Nephron progenitor cell (in vitro differentiated cells): ENCODE results near the gene RASAL2.
A peak's percentile ranks its signal among the peaks of the same experiment; 100 is the strongest.
"Not testable (repeated sequence)": the region's sequence is repeated elsewhere in the genome, so short reads cannot be mapped to it uniquely, and the experiment has no call there.

Experiments used
- DNase-seq: peaks from one replicate; pipeline ENCODE4 v3.0.0; 2021
- H3K27ac Mint-ChIP-seq: 2 replicates; pipeline ENCODE4 v1.8.0; 2021; ENCODE audit warnings: mild to moderate bottlenecking, moderate library complexity, mixed read lengths
- H3K27me3 Mint-ChIP-seq: 2 replicates; pipeline ENCODE4 v1.8.0; 2021; ENCODE audit warnings: mild to moderate bottlenecking, low read depth, mixed read lengths; ENCODE audit not compliant: poor library complexity
- H3K36me3 Mint-ChIP-seq: 2 replicates; pipeline ENCODE4 v1.8.0; 2021; ENCODE audit warnings: low read depth, mixed read lengths
- H3K4me1 Mint-ChIP-seq: 2 replicates; pipeline ENCODE4 v1.8.0; 2021; ENCODE audit warnings: mixed read lengths
- H3K4me3 Mint-ChIP-seq: 2 replicates; pipeline ENCODE4 v1.8.0; 2021; ENCODE audit warnings: mild to moderate bottlenecking, moderate library complexity, mixed read lengths
- H3K9me3 Mint-ChIP-seq: 2 replicates; pipeline ENCODE4 v1.8.0; 2021; ENCODE audit warnings: mild to moderate bottlenecking, moderate library complexity, mixed read lengths
- TF ChIP-seq, protein P1 (sequence below): fragments of 200-600 bp; sonication (generic); IDR thresholded peaks from 2 replicates; pipeline ENCODE4 v1.5.0; 2021; ENCODE audit warnings: antibody characterized with exemption

The RASAL2 gene

DNA sequence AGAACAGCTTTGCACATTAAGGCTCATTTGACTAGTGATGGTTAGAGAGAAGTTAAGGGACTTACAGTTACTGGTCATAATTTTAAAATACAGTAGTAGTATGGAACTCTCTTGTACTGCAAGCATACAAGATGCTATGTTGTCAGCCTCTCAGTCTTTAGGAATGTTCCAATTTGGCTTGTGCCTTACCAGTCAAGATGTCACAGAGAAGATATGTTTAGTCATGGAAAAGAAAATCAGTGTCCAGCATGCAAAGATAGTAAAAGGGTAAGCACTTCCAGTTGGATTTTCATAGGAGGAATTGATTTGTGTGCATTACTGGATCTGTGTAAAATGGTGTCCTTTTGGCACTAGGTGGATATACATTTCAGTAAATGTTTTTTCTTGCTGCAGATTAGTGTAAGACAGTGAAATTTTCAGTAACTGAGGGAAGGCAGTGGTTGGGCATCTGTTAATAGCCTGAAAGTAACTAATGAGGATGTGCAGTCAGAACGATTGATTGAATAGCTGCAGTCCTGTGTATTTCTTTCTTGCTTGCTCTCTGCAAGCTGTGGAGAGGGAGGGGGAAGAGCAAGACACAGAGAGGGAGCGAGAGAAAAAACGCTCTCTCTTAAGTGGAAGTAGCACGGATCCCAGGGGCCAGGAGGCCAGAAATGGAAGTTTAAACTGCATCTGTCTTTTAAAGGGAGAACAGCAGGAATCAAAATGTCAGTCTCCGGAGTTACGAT, 294.7 kb downstream of the RASAL2 start:
- H3K36me3 Mint-ChIP-seq = no peaks in the 10 kb centered on the region
- no peak for DNase-seq
- peaks cover 12% of the 10 kb centered on the region for H3K4me1 Mint-ChIP-seq
- H3K27me3 Mint-ChIP-seq = no peaks in the 10 kb centered on the region
- TF ChIP-seq, protein P1, sequence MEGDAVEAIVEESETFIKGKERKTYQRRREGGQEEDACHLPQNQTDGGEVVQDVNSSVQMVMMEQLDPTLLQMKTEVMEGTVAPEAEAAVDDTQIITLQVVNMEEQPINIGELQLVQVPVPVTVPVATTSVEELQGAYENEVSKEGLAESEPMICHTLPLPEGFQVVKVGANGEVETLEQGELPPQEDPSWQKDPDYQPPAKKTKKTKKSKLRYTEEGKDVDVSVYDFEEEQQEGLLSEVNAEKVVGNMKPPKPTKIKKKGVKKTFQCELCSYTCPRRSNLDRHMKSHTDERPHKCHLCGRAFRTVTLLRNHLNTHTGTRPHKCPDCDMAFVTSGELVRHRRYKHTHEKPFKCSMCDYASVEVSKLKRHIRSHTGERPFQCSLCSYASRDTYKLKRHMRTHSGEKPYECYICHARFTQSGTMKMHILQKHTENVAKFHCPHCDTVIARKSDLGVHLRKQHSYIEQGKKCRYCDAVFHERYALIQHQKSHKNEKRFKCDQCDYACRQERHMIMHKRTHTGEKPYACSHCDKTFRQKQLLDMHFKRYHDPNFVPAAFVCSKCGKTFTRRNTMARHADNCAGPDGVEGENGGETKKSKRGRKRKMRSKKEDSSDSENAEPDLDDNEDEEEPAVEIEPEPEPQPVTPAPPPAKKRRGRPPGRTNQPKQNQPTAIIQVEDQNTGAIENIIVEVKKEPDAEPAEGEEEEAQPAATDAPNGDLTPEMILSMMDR = no peak
- H3K4me3 Mint-ChIP-seq = no peak overlapping the region
- peak overlapping the region; percentile 7 for H3K27ac Mint-ChIP-seq
- H3K9me3 Mint-ChIP-seq = no peaks in the 10 kb centered on the region

DNA sequence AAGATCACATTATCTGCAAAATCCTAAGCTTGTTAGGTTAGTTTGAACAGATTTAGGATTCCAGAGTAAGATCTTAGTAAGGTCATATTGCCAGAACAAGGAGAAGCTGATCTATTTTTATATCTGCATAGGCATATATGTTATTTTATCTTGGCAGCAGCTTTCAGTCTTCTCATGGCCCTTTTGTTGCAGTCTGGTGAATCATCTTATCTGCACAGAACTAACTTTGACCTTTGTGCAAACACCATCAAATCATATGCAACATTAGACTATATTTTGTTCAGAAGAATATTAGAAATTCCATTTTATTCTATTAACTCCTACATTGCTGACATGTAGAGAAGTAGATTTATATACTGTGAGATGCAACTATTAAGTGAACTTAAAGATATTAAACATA, 295.5 kb downstream of the RASAL2 start:
- TF ChIP-seq, protein P1 = no peak
- no peak overlapping the region for H3K27ac Mint-ChIP-seq
- H3K27me3 Mint-ChIP-seq = no peaks in the 10 kb centered on the region
- no peak overlapping the region for H3K4me3 Mint-ChIP-seq
- H3K4me1 Mint-ChIP-seq = peaks cover 12% of the 10 kb centered on the region
- no peaks in the 10 kb centered on the region for H3K9me3 Mint-ChIP-seq
- no peak for DNase-seq
- no peaks in the 10 kb centered on the region for H3K36me3 Mint-ChIP-seq

DNA sequence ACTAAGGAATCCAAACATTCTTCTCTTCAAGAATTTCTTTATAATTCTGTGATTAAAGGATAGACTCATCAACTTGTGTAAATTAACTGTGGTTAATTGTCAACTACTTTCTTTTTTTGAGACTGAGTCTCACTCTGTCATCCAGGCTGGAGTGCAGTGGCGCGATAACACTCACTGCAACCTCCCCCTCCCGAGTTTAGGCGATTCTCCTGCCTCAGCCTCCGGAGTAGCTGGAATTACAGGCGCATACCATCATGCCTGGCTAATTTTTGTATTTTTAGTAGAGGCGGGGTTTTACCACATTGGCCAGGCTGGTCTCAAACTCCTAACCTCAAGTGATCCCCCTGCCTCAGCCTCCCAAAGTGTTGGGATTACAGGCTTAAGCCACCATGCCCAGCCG, 296.4 kb downstream of the RASAL2 start:
- not testable (repeated sequence) for H3K36me3 Mint-ChIP-seq, H3K27me3 Mint-ChIP-seq, H3K4me3 Mint-ChIP-seq, H3K27ac Mint-ChIP-seq, DNase-seq, H3K9me3 Mint-ChIP-seq
- H3K4me1 Mint-ChIP-seq = peaks cover 12% of the 10 kb centered on the region

DNA sequence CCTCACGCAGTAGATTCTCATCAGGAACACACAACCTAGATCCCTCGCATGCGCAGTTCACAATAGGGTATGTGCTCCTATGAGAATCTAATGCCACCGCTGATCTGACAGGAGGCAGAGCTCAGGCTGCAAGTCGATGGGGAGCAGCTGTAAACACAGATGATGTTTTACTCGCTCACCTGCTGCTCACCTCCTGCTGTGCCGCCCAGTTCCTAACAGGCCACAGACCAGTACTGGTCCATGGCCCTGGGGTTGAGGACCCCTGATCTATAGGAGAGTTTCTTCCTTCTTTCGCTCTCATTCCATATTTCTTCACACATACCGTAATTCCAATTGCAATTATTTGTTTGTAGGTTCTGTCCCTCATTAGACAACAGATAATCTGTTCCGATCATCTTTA, 299.5 kb downstream of the RASAL2 start:
- Mint-ChIP-seq H3K27ac (no peak overlapping the region), H3K9me3 (no peaks in the 10 kb centered on the region), H3K4me1 (peaks cover 10% of the 10 kb centered on the region), H3K36me3 (no peaks in the 10 kb centered on the region), H3K27me3 (no peaks in the 10 kb centered on the region), H3K4me3 (no peak overlapping the region)
- DNase-seq = no peak
- TF ChIP-seq, protein P1 = no peak

DNA sequence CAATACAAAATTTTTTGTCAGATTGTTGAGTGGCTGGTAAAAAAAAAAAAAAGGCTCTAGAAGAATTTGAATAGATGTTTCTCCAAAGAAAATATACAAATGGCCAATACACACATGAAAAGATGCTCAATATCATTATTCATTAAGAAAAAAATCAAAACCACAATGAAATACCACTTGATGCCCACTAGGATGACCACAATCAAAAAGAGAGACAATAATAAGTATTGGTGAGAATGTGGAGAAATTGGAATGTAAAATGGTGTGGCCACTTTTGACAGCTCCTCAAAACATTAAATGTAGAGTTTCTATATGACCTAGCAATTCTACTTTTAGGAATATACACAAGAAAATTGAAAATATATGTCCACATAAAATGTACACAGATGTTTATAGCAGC, 302.9 kb downstream of the RASAL2 start:
- Mint-ChIP-seq H3K4me1 (no peaks in the 10 kb centered on the region), H3K36me3 (no peaks in the 10 kb centered on the region), H3K9me3 (no peaks in the 10 kb centered on the region), H3K27ac (no peak overlapping the region), H3K27me3 (peaks cover 3% of the 10 kb centered on the region), H3K4me3 (no peak overlapping the region)
- TF ChIP-seq, protein P1 = peak; percentile 11
- no peak for DNase-seq

DNA sequence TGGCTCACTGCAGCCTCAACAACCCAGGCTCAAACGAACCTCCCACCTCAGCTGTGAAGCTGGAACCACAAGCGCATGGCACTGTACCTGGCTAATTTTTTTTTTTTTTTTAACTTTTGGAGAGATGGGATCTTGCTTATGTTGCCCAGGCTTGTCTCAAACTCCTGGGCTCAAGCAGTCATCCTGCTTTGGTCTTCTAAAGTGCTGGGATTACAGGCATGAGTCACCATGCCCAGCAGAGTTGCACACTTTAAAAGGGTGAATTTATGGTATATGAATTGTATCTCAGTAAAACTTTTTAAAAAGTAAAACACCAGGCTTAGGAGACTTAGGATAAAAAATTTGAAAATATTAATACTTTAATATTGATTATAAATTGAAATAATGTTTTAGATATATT, 303.8 kb downstream of the RASAL2 start:
- Mint-ChIP-seq H3K36me3 (no peaks in the 10 kb centered on the region), H3K4me1 (no peaks in the 10 kb centered on the region), H3K27me3 (peaks cover 3% of the 10 kb centered on the region), H3K9me3 (no peaks in the 10 kb centered on the region), H3K4me3 (no peak overlapping the region), H3K27ac (no peak overlapping the region)
- TF ChIP-seq, protein P1 = no peak
- DNase-seq = no peak
